Dermis lymphatic vessel endothelial cell (primary cell): ENCODE results near the gene RALGPS1. TPM values are rescaled to one million over a fixed set of nuclear protein-coding genes. Genes with fewer than 3 reads are reported as not detected.

Source experiments
- total RNA-seq: library from RNA; depleted of rRNA; stranded (reverse); fragments of >200 nt; gene quantifications from 2 replicates; pipeline ENCODE4 v1.2.1, GENCODE V29; 2014

The RALGPS1 gene, protein sequence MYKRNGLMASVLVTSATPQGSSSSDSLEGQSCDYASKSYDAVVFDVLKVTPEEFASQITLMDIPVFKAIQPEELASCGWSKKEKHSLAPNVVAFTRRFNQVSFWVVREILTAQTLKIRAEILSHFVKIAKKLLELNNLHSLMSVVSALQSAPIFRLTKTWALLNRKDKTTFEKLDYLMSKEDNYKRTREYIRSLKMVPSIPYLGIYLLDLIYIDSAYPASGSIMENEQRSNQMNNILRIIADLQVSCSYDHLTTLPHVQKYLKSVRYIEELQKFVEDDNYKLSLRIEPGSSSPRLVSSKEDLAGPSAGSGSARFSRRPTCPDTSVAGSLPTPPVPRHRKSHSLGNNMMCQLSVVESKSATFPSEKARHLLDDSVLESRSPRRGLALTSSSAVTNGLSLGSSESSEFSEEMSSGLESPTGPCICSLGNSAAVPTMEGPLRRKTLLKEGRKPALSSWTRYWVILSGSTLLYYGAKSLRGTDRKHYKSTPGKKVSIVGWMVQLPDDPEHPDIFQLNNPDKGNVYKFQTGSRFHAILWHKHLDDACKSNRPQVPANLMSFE
- 1.5 and 1.8 TPM in 2 replicates for total RNA-seq

GRCh38 chr9:126914458-126915280 lies at the start of gene RALGPS1:
Gene RALGPS1 (plus strand): TSS chr9:126914782. CDS start chr9:126962290, 47,508 bp downstream.

DNA sequence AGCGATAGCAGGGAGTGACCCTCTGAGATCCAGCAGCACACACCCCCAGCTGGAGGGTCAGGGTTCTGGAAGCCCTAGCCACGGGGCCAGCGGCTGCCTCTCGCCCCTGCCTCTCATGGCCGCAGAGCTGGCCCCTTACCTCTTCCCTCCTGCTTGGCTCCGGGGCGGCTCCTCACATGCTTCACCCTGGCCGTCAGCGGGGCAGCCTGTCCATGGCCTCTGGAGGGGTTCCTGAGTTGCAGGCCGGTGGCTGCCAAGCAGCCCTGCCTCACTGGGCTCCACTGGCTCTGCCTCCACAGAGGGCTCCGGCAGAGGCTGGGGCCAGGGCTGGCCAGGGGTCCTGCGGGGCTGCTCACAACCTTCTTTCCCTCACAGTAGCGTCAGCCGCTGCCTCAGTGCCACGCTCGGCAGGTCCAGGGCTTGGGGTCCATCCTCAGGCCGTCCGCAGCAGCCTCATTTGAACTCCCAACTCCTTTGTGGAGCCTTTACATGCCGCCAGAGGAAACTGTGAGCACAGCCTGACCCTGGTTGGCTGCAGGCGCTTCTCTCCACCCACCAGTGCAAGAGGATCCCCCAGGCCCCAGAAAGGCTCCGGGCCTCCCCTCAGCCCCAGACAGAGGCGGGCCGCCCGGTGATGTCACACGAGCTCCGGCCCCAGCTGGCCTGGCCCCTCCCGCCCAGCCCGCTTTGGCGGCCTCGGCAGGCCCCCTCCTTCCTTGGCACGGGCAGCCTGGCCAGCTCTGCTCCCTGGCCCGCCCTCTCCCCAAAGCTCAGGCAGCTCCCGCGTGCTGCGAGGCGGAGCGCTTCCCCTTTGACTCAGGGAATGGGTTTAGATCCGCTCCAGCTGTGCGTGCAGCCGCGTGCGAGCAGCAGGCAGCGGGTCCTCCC lies 207.8 kb downstream of the RALGPS1 start, which contains the start of gene ANGPTL2:
Gene ANGPTL2 (minus strand): TSS at position 460 of the 888 bp plus-strand sequence. CDS start 13,904 bp downstream, outside the sequence.

DNA sequence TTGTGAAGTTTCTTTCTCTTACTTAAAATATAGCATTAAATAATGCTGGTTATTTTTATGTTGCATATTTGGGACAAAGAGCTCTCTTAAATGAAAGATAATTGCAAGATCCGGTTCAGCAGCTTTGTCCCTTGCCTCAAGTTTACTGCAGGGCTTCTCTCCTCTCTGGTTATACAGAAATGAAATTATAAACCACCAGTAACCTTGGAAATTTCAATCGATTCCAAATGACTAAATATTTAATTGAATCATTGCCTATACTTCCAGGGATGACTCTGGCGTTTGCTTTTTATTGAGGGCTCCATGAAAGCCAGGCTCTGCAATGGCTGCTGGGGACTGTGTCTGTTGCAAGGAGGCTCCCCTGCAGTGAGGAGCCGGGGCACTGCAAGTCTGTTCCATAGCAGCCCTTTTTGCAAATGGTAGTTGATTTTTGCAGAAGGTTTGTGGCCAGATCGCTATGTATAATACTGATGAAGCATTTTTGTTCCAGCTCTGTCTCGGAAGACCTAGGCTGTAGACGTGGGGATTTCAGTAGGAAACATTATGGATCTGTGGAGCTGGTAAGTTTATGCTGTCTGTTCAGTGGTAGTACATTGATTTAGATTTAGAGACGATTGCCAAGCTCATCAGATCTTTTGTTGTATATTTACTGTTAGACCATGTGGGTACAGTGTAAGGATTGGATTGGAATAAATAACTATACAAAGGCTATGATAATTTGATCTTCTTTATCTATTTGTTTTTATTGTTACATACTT lies 350.1 kb downstream of the RALGPS1 start, which contains the start of gene GARNL3:
Gene GARNL3 (plus strand): TSS at position 313 of the 758 bp plus-strand sequence. CDS start 104 bp downstream, at position 417.

Other genes with a start within 250 kb of the RALGPS1 start
- gene ZBTB43, start 109.7 kb upstream of the RALGPS1 start, total RNA-seq: 8.3 and 11.6 TPM in 2 replicates
- gene ZBTB34, start 54.1 kb upstream of the RALGPS1 start, total RNA-seq: 9.6 and 11.5 TPM in 2 replicates
- gene ANGPTL2, start 207.9 kb downstream of the RALGPS1 start, total RNA-seq: 7.8 and 21.5 TPM in 2 replicates